Ascending aorta (tissue), 2 donors: ENCODE results near the gene OLFML2B. TPM values are rescaled to one million over a fixed set of nuclear protein-coding genes. Genes with fewer than 3 reads are reported as not detected.

Experiments used
- DNase-seq, 2 donors: peaks; one replicate each; pipeline ENCODE4 v3.0.0-alpha.2; 2019; ENCODE audit warnings: low spot score in 2 of 2
- H3K27ac ChIP-seq, 2 donors: fragments of 200-600 bp; sonication (generic); one replicate each; pipeline ENCODE4 v1.5.1; 2016 to 2017; ENCODE audit warnings: mild to moderate bottlenecking in 1 of 2
- H3K27me3 ChIP-seq: fragments of 200-600 bp; sonication (generic); one replicate; pipeline ENCODE4 v1.5.1; 2017
- H3K36me3 ChIP-seq, 2 donors: fragments of 200-600 bp; sonication (generic); one replicate each; pipeline ENCODE4 v1.5.1; 2016
- H3K4me1 ChIP-seq, 2 donors: fragments of 200-600 bp; sonication (generic); one replicate each; pipeline ENCODE4 v1.5.1; 2016 to 2017; ENCODE audit warnings: mild to moderate bottlenecking in 1 of 2
- H3K4me3 ChIP-seq, 2 donors: fragments of 200-600 bp; sonication (generic); one replicate each; pipeline ENCODE4 v1.5.1; 2016 to 2017; ENCODE audit warnings: mild to moderate bottlenecking in 1 of 2
- H3K9me3 ChIP-seq, 2 donors: fragments of 200-600 bp; sonication (generic); one replicate each; pipeline ENCODE4 v1.5.1; 2016
- CTCF ChIP-seq, 3 experiments: fragments of 200-600 bp in 2 of 3; fragments of 450-650 bp in 1 of 3; sonication (generic) in 2 of 3; IDR thresholded peaks; one replicate each; pipeline ENCODE4 v1.5.1; 2016 to 2019; ENCODE audit warnings: antibody characterized with exemption in 3 of 3, mild to moderate bottlenecking in 1 of 3, moderate library complexity in 1 of 3
- intact Hi-C: fragments of 100-400 bp; cut with DNase I; formaldehyde crosslinking; loops from one replicate; pipeline ENCODE4 v1.15.1; 2023
- total RNA-seq: library from RNA; depleted of rRNA; stranded (reverse); fragments of >200 nt; gene quantifications from one replicate; pipeline ENCODE4 v1.1.0, GENCODE V29; 2016

Gene OLFML2B
- total RNA-seq, 1 donor from 2014 or later, result 79.7 TPM

GRCh38 chr1:161981126-161981525 lies 42.5 kb downstream of the OLFML2B start:
- Histone ChIP-seq H3K27me3 (no peaks in the 10 kb centered on the region), H3K9me3 (no peaks in the 10 kb centered on the region), H3K36me3 (peaks cover 8% of the 10 kb centered on the region in 2 donors), H3K4me1 (no peaks in the 10 kb centered on the region), H3K4me3 (no peak overlapping the region), H3K27ac (no peak overlapping the region)
- DNase-seq, result no peak
- intact Hi-C loops, result no loop called here
- TF ChIP-seq CTCF (IDR thresholded peaks at IDR 0.05), result no peak

- Histone ChIP-seq H3K4me1 (peaks cover 7 to 13% of the 10 kb centered on the region in 2 donors), H3K27me3 (no peaks in the 10 kb centered on the region), H3K27ac (no peak overlapping the region), H3K36me3 (no peaks in the 10 kb centered on the region), H3K4me3 (no peak overlapping the region), H3K9me3 (no peaks in the 10 kb centered on the region)
- no peak for DNase-seq
- no peak for TF ChIP-seq CTCF (IDR thresholded peaks at IDR 0.05)
- intact Hi-C loops, result no loop called here
These were observed 45.5 kb downstream of the OLFML2B start for GRCh38 chr1:161978011-161978790.

GRCh38 chr1:161973924-161974845 lies 49.5 kb downstream of the OLFML2B start:
- Histone ChIP-seq H3K9me3 (no peaks in the 10 kb centered on the region), H3K4me3 (no peak overlapping the region), H3K36me3 (no peaks in the 10 kb centered on the region), H3K27ac (peak overlapping the region; percentile 61 to 79), H3K27me3 (no peaks in the 10 kb centered on the region), H3K4me1 (peaks cover 7 to 28% of the 10 kb centered on the region in 2 donors)
- intact Hi-C loops, result no loop called here
- TF ChIP-seq CTCF (IDR thresholded peaks at IDR 0.05), result no peak
- DNase-seq, result peak in 1 of 2 donors; percentile 79

- intact Hi-C loops, result no loop called here
- H3K36me3 ChIP-seq, result no peaks in the 10 kb centered on the region
- H3K4me1 ChIP-seq, result peaks cover 7 to 28% of the 10 kb centered on the region in 2 donors
- H3K27me3 ChIP-seq, result no peaks in the 10 kb centered on the region
- no peak overlapping the region for H3K27ac ChIP-seq
- no peak for TF ChIP-seq CTCF (IDR thresholded peaks at IDR 0.05)
- no peak for DNase-seq
- no peak overlapping the region for H3K4me3 ChIP-seq
- H3K9me3 ChIP-seq, result no peaks in the 10 kb centered on the region
These were observed 50.8 kb downstream of the OLFML2B start for GRCh38 chr1:161972828-161973227.

GRCh38 chr1:161970633-161971032 lies 53.0 kb downstream of the OLFML2B start:
- H3K27ac ChIP-seq, result peak overlapping the region in 1 of 2 donors; percentile 22
- TF ChIP-seq CTCF (IDR thresholded peaks at IDR 0.05), result no peak
- H3K36me3 ChIP-seq, result no peaks in the 10 kb centered on the region
- no peaks in the 10 kb centered on the region for H3K27me3 ChIP-seq
- DNase-seq, result no peak
- peaks cover 7 to 28% of the 10 kb centered on the region in 2 donors for H3K4me1 ChIP-seq
- intact Hi-C loops, result no loop called here
- no peaks in the 10 kb centered on the region for H3K9me3 ChIP-seq
- no peak overlapping the region for H3K4me3 ChIP-seq
